Measurements from ENCODE around the gene HEMGN. TPM values are rescaled to one million over a fixed set of nuclear protein-coding genes. Genes with fewer than 3 reads are reported as not detected.

Gene HEMGN
- total RNA-seq, 1 donor from 2014 or later, result 0.14 TPM

DNA sequence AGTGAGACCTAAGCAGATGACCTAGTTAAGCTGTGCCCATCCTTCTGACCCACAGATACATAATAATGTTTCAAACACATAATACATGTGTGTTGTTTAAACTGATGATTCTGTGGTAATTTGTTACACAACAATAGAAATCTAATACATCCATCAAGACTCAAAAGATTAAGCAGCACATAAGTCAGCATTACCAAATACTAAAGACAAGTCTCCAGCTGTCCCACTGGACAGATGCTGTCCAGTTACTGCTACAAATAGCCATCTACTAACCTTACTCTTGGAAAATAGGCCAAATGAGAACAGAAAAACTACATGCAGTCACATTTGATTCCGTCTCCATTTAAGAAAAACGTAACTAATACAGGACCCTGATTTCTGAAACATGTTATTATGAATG lies 26.4 kb downstream of the HEMGN start:
- Histone ChIP-seq H3K27me3 (ENCODE audit: low read depth) (no peaks in the 10 kb centered on the region), H3K36me3 (peaks cover 74% of the 10 kb centered on the region), H3K27ac (replicated peaks) (no peak overlapping the region), H3K4me3 (no peak overlapping the region), H3K4me1 (peaks cover 12% of the 10 kb centered on the region), H3K9me3 (replicated peaks) (no peaks in the 10 kb centered on the region)
- no peak for DNase-seq
- TF ChIP-seq, protein P1, sequence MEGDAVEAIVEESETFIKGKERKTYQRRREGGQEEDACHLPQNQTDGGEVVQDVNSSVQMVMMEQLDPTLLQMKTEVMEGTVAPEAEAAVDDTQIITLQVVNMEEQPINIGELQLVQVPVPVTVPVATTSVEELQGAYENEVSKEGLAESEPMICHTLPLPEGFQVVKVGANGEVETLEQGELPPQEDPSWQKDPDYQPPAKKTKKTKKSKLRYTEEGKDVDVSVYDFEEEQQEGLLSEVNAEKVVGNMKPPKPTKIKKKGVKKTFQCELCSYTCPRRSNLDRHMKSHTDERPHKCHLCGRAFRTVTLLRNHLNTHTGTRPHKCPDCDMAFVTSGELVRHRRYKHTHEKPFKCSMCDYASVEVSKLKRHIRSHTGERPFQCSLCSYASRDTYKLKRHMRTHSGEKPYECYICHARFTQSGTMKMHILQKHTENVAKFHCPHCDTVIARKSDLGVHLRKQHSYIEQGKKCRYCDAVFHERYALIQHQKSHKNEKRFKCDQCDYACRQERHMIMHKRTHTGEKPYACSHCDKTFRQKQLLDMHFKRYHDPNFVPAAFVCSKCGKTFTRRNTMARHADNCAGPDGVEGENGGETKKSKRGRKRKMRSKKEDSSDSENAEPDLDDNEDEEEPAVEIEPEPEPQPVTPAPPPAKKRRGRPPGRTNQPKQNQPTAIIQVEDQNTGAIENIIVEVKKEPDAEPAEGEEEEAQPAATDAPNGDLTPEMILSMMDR (IDR thresholded peaks at IDR 0.05; ENCODE audit: borderline replicate concordance), result no peak
- intact Hi-C loops (cut with micrococcal nuclease), result no loop called here

DNA sequence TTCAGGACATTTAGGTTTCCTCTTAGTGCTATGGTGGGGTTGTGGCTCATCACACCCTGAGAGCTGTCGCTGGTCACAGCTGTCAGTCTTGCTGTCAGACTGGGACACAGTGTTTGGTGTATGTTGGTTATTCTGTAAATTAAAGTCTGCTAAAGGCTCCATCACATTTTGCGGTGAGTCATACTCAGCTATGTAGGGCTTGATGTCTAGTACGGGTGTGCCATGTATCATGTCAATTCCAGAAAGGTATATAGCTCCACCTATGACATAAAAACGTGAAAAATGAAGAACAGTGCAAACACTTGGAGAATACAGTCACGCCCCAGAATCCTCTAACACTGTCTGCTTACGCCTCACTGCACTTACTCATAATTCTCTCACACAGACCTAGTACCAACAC lies 27.6 kb downstream of the HEMGN start:
- no peak overlapping the region for H3K4me3 ChIP-seq
- H3K4me1 ChIP-seq, result peaks cover 23% of the 10 kb centered on the region
- H3K9me3 ChIP-seq (replicated peaks), result no peaks in the 10 kb centered on the region
- no peak for DNase-seq
- H3K27me3 ChIP-seq (ENCODE audit: low read depth), result no peaks in the 10 kb centered on the region
- intact Hi-C loops (cut with micrococcal nuclease), result no loop called here
- peaks cover 65% of the 10 kb centered on the region for H3K36me3 ChIP-seq
- H3K27ac ChIP-seq (replicated peaks), result no peak overlapping the region
- TF ChIP-seq, protein P1 (IDR thresholded peaks at IDR 0.05; ENCODE audit: borderline replicate concordance), result no peak

DNA sequence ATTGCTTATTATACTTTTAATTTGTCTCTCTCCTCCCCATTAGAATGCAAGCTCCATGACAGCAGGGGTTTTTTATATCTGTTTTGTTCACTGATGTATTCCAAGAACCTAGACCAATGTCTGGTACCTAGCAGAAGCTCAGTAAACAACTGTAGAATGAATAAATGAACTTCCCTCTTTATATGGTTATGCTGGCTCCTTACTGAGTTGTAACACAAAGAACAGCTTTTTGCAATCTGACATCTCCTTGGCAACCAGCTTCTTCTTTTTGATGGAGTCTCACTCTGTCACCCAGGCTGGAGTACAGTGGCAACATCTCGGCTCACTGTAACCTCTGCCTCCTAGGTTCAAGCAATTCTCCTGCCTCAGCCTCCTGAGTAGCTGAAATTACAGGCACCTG lies 29.3 kb downstream of the HEMGN start:
- DNase-seq, result no peak
- Histone ChIP-seq H3K4me3 (no peak overlapping the region), H3K4me1 (peaks cover 23% of the 10 kb centered on the region), H3K27me3 (ENCODE audit: low read depth) (no peaks in the 10 kb centered on the region), H3K27ac (replicated peaks) (no peak overlapping the region), H3K9me3 (replicated peaks) (no peaks in the 10 kb centered on the region), H3K36me3 (peaks cover 67% of the 10 kb centered on the region)
- intact Hi-C loops (cut with micrococcal nuclease), result no loop called here
- TF ChIP-seq, protein P1 (IDR thresholded peaks at IDR 0.05; ENCODE audit: borderline replicate concordance), result no peak

DNA sequence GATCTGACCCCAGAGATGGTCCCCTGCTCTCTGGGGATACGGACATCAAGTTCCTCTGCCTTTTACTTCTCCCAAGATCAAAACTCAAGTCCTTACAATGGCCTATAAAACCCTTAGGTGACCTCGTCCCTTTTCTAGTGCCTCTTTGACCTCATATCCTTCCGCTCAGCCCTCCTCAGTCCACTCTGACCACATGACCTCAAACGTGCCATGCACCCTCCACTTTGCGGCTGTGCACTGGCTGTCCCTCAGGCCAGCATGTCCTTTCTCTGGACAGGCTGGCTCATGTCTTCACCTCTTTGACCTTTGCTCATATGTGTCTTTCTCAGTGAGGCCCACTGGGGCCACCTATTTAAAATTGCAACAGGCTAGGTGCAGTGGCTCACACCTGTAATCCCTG lies 30.3 kb downstream of the HEMGN start:
- intact Hi-C loops (cut with micrococcal nuclease), result no loop called here
- Histone ChIP-seq H3K4me1 (peaks cover 23% of the 10 kb centered on the region), H3K36me3 (peaks cover 57% of the 10 kb centered on the region), H3K27me3 (ENCODE audit: low read depth) (no peaks in the 10 kb centered on the region), H3K27ac (replicated peaks) (no peak overlapping the region), H3K9me3 (replicated peaks) (no peaks in the 10 kb centered on the region), H3K4me3 (no peak overlapping the region)
- DNase-seq, result no peak
- TF ChIP-seq, protein P1 (IDR thresholded peaks at IDR 0.05; ENCODE audit: borderline replicate concordance), result no peak

DNA sequence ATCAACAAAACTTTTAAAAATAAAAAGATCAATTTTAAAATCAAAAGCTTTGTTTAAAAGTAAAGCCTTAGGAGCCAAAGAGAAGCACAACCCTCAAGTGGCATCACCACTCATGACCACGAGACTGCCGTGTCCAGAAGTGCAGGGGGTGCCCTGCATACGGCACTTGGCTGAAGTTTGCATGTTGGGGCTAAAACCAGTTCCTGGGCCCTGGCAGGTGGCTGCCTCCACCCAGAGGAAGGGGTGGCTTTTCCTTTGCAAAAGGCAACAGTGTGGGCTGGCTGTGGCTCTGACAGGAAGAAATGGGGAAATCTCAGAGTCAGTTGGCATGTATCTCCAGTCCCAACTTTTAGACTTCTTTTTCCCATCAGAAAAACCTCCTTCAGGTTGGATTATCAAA lies 30.9 kb downstream of the HEMGN start:
- Histone ChIP-seq H3K36me3 (peaks cover 51% of the 10 kb centered on the region), H3K9me3 (replicated peaks) (no peaks in the 10 kb centered on the region), H3K27ac (replicated peaks) (peak overlapping the region; percentile 17), H3K4me1 (peaks cover 23% of the 10 kb centered on the region), H3K4me3 (no peak overlapping the region), H3K27me3 (ENCODE audit: low read depth) (no peaks in the 10 kb centered on the region)
- intact Hi-C loops (cut with micrococcal nuclease), result no loop called here
- DNase-seq, result no peak
- TF ChIP-seq, protein P1 (IDR thresholded peaks at IDR 0.05; ENCODE audit: borderline replicate concordance), result no peak
